Stimulated activated CD4-positive, alpha-beta T cell treated with anti-CD3 and anti-CD28 coated beads, Interleukin-12 subunit alpha, Interleukin-12 subunit beta, amount 100 ng/mL, for 48 hours (primary cell): Measurements from ENCODE around the gene TMEM41A.
"Not testable (repeated sequence)": the region's sequence is repeated elsewhere in the genome, so short reads cannot be mapped to it uniquely, and the experiment has no call there.

ENCODE experiments used
- DNase-seq, 3 donors: peaks; one replicate each; pipeline ENCODE4 v3.0.0-alpha.2; 2020; ENCODE audit warnings: low read depth in 2 of 3, low spot score in 1 of 3

TMEM41A gene

DNA sequence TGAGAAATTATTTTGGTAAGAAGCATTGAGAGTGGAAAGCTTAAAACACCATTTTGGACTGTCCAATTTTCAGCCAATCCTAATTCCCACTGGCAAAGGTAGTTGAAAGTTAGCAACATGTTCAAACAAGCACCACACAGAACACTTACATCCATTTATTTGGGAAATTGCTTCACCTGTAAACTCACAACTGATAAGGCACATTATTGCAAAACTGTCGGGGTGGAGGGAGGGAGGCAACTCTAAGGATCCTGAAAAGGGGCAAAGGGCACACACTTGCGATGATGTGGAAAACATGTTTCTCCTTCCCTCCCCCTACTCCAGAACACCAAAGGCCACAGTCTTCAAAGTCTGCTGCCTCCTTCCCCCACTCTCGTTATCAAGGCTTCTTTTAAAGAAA is 9.4 kb downstream of the TMEM41A start:
- no peak for DNase-seq

DNA sequence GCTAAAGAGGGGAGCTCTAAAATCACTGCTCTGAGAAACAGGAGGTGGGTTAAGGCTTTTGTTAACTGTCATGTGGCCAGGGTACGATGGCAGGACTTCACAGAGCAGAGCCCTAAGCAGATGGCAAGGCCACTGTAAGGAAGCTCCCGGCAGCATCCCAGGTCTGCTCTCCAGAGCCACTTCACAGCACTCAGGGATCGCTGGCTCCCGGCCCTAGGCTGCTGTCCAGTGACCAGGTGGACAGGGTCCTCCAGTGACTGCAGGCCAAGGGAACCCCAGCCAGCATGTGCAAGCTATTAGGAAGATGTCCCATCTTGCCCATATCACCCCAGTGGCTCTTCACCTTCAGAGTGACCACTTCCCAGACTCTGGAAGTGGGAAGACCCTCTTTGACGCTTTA is 10.4 kb downstream of the TMEM41A start:
- DNase-seq: no peak

DNA sequence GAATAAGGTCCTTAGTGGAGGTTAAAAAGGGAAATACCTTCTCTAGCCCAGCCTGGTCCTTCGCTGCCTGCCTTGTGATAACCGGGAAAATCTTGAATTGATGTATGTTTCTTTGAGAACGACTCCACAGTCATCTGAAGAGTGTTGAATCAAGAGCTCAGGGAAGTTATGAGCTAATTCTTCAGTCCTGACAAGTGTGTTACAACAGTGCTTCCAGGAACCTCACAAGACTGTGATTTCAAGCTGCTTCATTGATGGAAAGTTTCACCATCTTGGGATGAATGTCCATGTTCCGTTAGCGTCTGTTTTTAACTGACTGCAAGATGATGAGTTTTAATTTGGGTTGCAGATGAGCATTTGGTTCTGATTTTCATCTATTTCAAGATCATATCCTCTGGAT is 12.4 kb downstream of the TMEM41A start:
- DNase-seq: no peak

DNA sequence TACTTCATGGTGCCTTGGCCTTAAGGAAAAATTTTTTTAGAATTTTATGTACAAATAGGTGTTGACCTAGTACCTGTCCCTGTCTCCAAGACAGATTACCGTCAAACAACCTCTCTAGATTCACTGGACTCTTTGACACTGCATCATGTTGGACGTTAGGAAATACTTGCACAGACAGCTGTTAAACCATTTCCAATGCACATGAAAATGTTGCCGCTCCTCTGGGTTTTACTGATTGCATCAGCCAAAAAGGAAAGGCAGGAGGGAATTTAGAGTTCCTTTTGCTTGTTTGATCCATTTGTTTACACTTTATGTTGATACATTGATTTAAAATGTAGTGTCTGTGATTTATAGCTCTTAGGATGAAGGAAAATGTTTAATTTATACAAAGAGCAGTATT is 14.5 kb downstream of the TMEM41A start:
- no peak for DNase-seq

DNA sequence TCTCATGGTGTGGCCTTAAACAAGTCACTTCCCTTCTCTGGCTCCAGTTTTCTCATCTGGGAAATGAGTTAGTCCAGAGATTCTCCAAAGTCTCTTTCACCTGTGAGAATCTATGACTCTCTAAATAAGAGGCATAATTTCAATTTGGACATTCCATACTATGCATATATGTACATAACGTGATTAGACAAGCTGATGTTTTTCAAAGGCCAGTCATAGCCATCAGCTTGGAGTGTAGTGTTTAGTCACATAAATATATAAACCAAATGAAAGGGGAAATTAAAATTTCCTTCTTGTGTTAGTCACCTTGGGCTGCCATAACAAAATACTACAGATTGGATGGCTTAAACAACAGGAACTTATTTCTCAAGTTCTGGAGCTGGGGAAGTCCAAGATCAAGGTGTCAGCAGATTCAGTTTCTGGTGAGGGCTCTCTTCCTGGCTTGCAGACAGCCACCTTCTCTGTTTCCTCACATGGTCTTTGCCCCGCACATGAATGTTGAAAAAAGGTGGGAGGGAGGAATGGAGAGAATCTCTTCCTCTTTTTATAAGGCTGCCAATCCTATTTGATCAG is 19.4 kb downstream of the TMEM41A start:
- DNase-seq: no peak

DNA sequence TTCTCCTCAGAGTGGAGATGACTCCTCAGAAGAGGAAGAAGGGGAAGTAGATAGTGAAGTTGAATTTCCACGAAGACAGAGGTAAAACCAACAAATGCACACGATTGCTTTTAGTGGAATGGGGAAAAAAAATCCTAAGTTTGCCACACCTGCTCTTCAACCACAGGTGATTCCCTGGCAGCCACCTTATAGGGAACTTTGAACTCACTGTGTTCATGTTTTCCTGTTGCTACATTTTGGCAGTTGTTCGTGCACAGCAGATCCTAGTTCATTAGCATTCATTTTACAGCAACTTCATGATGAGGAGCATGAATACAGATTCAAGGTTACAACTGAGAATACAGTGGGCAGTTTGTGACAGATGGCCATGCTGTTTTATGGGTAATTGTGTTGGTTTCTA is 21.5 kb downstream of the TMEM41A start:
- DNase-seq: no peak

DNA sequence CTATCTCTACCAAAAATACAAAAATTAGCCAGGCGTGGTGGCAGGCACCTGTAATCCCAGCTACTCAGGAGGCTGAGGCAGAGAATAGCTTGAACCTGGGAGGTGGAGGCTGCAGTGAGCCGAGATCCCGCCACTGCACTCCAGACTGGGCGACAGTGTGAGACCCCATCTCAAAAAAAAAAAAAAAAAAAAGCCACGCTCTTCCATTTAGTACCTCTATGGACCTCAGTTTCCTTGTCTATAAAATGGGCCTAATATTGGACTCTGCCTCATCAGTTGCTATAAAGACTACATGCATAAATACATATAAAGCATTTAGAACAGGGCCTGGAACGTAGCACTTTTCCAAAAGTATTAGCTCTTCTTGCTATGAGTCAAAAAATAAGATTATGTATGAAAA is 23.9 kb downstream of the TMEM41A start:
- not testable (repeated sequence) for DNase-seq

DNA sequence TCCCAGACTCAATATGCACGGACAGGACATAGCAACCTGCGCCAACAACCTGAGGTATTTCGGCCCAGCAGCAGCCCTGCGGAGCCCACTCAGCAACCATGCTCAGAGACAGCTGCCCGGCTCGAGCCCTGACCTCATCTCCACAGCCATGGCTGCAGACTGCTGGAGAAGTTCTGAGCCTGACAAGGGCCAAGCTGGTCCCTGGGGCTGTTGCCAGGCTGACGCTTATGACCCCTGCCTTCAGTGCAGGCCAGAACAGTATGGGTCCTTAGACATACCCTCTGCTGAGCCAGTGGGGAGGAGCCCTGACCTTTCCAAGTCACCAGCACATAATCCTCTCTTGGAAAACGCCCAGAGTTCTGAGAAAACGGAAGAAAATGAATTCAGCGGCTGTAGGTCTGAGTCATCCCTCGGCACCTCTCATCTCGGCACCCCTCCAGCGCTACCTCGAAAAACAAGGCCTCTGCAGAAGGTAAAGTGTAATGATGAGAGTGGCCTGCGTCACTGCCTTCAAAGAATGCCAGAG is 25.5 kb downstream of the TMEM41A start:
- no peak for DNase-seq

DNA sequence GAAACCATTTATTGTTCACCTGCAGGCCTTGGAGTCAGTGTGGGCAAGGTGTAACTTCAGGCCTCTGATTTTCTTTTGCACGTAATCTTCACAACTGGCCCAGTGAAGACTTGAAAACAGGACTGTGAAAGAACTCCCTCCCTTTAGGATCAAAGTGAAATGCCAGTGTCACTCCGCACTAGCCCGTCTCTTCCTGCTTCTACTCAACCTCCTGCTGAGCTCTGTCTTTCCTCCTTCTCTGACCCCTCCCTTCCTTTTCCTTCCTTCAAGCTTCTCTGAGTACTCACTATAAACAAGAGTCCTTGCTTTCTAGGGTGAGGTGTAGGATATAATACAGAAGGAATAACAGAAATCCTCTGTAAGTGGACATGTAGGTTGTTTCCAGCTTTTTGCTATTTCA is 28.5 kb downstream of the TMEM41A start:
- DNase-seq: no peak

DNA sequence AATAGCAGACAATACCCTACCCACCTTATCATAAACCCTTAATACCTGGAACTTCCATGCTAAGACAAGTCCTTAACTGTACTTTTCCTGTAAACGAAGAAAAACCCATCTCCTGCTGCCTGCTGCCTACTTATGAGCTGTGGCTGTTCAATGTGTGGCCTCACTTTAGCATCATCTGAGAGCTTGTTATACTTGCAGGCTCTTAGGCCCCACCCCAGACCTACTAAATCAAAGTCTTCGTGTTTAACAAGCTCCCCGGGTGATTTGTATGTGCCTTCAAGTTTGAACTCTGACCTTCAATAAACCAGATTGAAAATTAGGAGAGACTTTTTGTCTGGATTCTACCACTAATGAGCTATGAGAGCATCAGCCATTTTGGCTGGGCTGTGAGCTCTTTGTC is 29.3 kb downstream of the TMEM41A start:
- no peak for DNase-seq

DNA sequence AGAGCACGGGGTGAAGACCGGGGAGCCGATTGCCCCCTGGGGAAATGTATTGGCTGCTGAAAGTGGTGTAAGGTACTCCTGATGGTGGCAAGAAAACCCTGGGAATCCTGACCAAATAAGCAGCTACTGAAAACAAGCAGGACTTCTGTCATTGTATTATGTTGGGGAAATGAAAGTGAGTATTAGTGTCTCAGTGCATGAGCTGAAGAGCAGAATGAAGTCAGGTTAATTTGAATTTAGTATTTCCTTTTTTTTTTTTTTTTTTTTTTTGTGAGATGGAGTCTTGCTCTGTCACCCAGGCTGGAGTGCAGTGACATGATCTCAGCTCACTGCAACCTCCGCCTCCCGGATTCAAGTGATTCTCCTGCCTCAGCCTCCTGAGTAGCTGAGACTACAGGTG is 32.7 kb downstream of the TMEM41A start:
- not testable (repeated sequence) for DNase-seq

DNA sequence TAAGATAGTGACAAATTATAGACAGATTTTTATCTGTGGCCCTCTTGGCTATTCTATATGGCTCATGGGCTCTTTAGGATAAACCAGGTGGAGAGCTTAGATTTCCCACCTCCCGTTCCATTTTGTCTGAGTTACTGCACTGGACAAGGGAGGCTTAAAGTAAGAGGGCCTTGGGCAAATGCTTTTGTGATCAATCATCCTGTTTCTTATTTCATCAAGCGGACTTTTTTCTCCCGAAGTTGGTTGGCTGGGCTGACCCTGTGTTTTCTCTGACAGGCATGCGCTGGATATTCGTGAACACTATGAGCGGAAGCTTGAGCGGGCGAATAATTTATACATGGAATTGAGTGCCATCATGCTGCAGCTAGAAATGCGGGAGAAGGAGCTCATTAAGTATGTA is 33.4 kb downstream of the TMEM41A start:
- DNase-seq: no peak

DNA sequence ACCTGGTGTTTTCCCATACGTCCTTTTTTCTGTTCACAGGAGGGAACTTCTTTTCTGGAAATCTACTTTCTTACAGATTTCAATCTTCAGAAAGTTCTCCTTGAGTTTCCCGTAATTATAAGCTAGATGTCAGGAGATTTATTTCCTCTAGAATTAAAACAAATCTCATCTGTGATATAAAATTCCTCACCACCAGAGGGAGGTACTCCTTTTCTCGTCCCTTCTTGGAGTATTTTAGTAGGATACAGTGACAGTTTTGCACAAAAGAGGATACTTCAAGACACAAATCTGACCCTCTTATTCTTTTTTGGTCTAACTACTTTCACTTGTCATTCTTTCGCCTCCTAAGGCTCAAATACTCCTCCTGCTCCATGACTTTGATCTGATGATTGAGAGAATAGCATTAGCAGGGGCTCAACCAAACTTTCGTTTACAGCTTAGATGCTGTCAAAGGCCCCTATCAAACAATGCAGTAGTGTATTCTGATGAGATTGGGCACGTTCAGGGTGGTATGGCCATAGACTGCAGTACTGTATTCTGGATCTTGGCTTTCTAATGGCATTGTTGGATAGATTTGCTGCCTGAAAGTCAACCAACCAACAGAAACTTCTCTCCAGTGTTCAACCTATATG is 38.0 kb downstream of the TMEM41A start:
- DNase-seq: no peak

DNA sequence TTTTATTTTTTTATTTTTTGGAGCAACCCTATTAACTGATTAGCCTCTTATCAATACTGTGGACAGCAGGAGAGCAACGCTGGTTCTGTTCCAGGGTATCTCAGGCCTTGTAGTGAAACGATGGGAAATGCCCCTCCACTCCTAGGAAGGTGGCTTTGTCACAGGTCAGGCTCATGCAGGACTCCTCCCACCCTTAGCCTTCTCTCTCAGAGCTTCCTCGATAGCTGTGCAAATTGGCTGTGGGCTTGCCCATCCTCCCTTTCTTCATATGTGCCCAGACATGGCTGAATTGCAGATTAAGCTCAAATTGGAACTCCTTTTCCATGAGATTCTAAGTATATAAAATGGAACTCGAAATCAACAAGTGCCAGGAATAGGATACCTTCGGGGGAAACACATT is 38.5 kb downstream of the TMEM41A start:
- DNase-seq: no peak

DNA sequence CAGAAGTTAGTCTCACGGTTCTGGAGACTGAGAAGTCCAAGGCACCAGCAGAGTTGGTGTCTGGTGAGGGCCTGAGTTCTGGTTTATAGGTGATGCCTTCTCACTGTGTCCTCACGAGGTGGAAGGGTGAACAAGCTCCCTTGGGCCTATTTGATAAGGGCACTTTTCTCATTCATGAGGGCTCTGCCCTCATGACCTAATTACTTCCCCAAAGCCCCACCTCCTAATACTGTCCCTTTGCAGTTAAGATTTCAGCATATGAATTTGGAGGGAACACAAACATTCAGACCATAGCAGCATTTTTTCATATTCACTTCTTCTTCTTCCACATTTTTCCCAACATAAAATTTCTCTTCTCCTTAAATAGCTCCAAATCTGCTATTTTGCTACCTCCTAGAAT is 41.5 kb downstream of the TMEM41A start:
- DNase-seq: no peak

DNA sequence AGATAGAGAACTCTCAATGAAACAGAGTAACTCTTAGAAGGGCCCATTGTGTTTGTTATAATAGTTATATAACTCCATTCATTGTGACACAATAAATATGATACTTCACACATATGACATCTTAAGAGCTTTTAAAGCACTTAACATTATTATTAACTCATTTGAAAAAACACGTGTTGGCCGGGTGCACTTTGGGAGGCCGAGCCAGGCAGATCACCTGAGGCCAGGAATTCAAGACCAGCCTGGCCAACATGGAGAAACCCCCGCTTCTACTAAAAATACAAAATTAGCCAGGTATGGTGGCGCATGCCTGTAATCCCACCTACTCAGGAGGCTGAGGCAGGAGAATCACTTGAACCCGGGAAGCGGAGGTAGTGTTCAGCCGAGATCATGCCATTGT is 47.4 kb downstream of the TMEM41A start:
- not testable (repeated sequence) for DNase-seq

DNA sequence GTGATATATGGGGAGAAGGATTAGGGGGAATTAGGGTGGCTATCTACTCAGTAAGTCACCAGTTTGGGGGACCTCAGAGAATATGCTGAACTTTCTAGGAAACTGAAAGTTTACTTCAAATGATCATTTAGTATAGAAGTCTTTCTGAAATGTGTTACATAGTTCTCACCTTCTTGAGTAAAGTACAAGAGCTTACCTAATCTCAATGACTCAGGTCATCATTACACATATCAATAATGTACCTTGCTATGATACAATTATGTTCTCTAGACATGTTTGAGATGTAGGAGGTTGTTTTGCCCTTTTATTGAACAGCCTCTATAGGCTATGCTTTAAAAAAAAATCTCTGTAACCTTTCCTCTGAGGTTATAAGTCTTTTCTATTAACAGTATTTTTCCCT is 50.7 kb downstream of the TMEM41A start:
- DNase-seq: no peak

DNA sequence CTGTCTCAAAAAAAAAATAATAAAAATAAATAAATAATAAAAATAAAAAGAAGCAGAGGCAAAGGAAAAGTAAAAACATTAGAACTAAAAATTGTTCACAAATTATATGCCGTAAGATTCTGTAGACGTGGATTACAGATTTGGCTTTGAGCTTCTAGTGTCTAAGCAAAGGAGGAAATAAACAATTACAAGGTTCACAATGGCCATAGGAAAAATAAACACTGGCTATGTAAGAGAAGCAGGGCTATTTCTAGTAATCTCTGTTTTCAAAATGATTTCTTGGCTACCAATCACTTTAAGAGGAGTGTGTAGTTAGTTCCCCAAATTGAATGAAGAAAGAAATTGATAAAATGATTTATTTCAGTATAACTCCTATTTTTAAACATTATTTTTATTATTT is 54.5 kb downstream of the TMEM41A start:
- no peak for DNase-seq

DNA sequence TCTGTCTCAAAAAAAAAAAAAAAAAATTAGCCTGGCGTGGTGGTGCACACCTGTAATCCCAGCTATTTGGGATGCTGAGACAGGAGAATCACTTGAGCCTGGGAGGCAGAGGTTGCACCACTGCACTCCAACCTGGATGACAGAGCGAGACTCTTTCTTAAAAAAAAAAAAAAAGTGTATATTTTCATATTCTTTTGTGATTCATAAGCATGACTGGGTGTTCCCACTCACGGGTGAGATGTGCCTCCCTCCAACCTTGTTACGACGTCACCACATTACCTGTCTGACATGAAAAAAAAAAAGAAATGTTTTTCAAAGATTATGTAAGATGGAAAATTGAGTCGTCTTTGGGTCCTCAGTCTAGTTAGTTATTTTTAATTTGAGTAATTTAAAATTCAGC is 56.8 kb downstream of the TMEM41A start:
- no peak for DNase-seq

DNA sequence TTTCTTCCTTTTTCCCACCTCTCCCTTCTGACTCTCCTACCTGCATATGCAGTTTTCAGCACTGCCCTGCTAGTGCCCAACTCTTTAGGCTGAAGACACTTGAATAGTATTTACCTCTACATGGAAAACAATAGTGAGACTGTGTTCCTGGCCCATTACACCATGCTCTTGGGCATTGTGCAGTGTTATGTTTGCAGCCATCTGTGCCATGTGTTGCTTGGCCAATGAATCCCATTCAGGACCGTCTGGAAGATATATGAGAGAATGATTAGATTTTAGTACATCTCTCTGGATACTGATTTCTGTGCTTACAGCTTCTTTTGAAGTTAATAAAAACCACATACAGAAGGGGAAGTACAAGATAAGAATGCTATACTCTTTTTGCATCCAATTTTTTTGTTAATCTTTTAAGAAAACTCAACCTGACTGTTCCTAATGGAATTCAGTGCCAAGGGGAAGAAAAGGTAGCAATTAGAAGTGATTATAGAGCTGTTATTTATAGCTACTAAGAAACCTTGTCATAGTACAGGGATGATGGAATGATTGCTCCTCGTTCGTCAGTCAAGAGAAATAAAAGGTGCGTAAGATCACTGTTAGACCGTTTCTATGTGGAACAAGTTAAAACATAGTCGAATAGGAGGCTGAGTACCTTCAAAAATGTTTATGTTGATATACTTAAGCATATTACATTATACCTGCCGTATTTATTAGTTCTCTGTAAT is 58.9 kb downstream of the TMEM41A start:
- no peak for DNase-seq
